ENCODE measurements around the gene GOLGA6L24.
A peak's percentile ranks its signal among the peaks of the same experiment; 100 is the strongest.
"Not testable (repeated sequence)": the region's sequence is repeated elsewhere in the genome, so short reads cannot be mapped to it uniquely, and the experiment has no call there.

The GOLGA6L24 gene

GRCh38 chr15:28357984-28358383 lies at the start of gene GOLGA6L24:
Gene GOLGA6L24, minus strand, starts transcription at chr15:28358084. Its CDS starts 61 bp downstream, at chr15:28358023.
- H3K27ac Mint-ChIP-seq; H3K9me3 Mint-ChIP-seq; intact Hi-C loops (cut with micrococcal nuclease); H3K27me3 Mint-ChIP-seq; H3K4me3 Mint-ChIP-seq; H3K4me1 Mint-ChIP-seq (ENCODE audit: low read depth); H3K36me3 Mint-ChIP-seq (ENCODE audit: low read depth): not testable (repeated sequence)

- H3K27me3 Mint-ChIP-seq; intact Hi-C loops (cut with micrococcal nuclease); H3K36me3 Mint-ChIP-seq (ENCODE audit: low read depth); H3K9me3 Mint-ChIP-seq; H3K4me3 Mint-ChIP-seq; H3K27ac Mint-ChIP-seq; H3K4me1 Mint-ChIP-seq (ENCODE audit: low read depth): not testable (repeated sequence)
Measured at GRCh38 chr15:28402774-28403435, 45.0 kb upstream of the GOLGA6L24 start.

GRCh38 chr15:28396022-28396421 lies 38.1 kb upstream of the GOLGA6L24 start:
- H3K4me3 Mint-ChIP-seq; H3K9me3 Mint-ChIP-seq; intact Hi-C loops (cut with micrococcal nuclease); H3K36me3 Mint-ChIP-seq (ENCODE audit: low read depth); H3K4me1 Mint-ChIP-seq (ENCODE audit: low read depth); H3K27ac Mint-ChIP-seq; H3K27me3 Mint-ChIP-seq: not testable (repeated sequence)

GRCh38 chr15:28380053-28380452 lies 22.2 kb upstream of the GOLGA6L24 start:
- H3K9me3 Mint-ChIP-seq; intact Hi-C loops (cut with micrococcal nuclease); H3K27ac Mint-ChIP-seq; H3K4me3 Mint-ChIP-seq; H3K36me3 Mint-ChIP-seq (ENCODE audit: low read depth); H3K4me1 Mint-ChIP-seq (ENCODE audit: low read depth); H3K27me3 Mint-ChIP-seq: not testable (repeated sequence)

- intact Hi-C loops (cut with micrococcal nuclease): not testable (repeated sequence)
Measured at GRCh38 chr15:28378364-28378763, 20.5 kb upstream of the GOLGA6L24 start, which contains the start of gene GOLGA8F. Gene GOLGA8F, plus strand, starts transcription at chr15:28378664. Its CDS starts 98 bp downstream, at chr15:28378762.

GRCh38 chr15:28365502-28365901 lies 7.6 kb upstream of the GOLGA6L24 start:
- H3K9me3 Mint-ChIP-seq; intact Hi-C loops (cut with micrococcal nuclease); H3K27ac Mint-ChIP-seq; H3K36me3 Mint-ChIP-seq (ENCODE audit: low read depth); H3K4me3 Mint-ChIP-seq; H3K4me1 Mint-ChIP-seq (ENCODE audit: low read depth); H3K27me3 Mint-ChIP-seq: not testable (repeated sequence)

More at GRCh38 chr15:28378364-28378763, 20.5 kb upstream of the GOLGA6L24 start, which contains the start of gene GOLGA8F:
- H3K36me3 Mint-ChIP-seq (ENCODE audit: low read depth); H3K27me3 Mint-ChIP-seq; H3K9me3 Mint-ChIP-seq; H3K4me3 Mint-ChIP-seq; H3K4me1 Mint-ChIP-seq (ENCODE audit: low read depth); H3K27ac Mint-ChIP-seq: not testable (repeated sequence)

- H3K9me3 Mint-ChIP-seq; intact Hi-C loops (cut with micrococcal nuclease); H3K27me3 Mint-ChIP-seq; H3K4me1 Mint-ChIP-seq (ENCODE audit: low read depth): not testable (repeated sequence)
- Mint-ChIP-seq H3K4me3 (peak within 1 kb of the TSS; percentile 90), H3K36me3 (ENCODE audit: low read depth) (peaks cover 19% of the 10 kb centered on the region), H3K27ac (peak within 1 kb of the TSS; percentile 82)
Measured at GRCh38 chr15:28322129-28322588, 35.7 kb downstream of the GOLGA6L24 start, which contains the start of gene HERC2. Gene HERC2, minus strand, starts transcription at chr15:28322179. Its CDS starts 746 bp downstream, at chr15:28321433.

- H3K27me3 Mint-ChIP-seq; intact Hi-C loops (cut with micrococcal nuclease); H3K9me3 Mint-ChIP-seq; H3K4me1 Mint-ChIP-seq (ENCODE audit: low read depth): not testable (repeated sequence)
- Mint-ChIP-seq H3K4me3 (peak overlapping the region; percentile 90), H3K27ac (peak overlapping the region; percentile 82), H3K36me3 (ENCODE audit: low read depth) (peaks cover 25% of the 10 kb centered on the region)
Measured at GRCh38 chr15:28321358-28322078, 36.4 kb downstream of the GOLGA6L24 start.

GRCh38 chr15:28319725-28320124 lies 38.2 kb downstream of the GOLGA6L24 start:
- H3K4me1 Mint-ChIP-seq (ENCODE audit: low read depth); intact Hi-C loops (cut with micrococcal nuclease); H3K27me3 Mint-ChIP-seq; H3K9me3 Mint-ChIP-seq; H3K4me3 Mint-ChIP-seq; H3K27ac Mint-ChIP-seq: not testable (repeated sequence)
- H3K36me3 Mint-ChIP-seq (ENCODE audit: low read depth): peaks cover 37% of the 10 kb centered on the region

GRCh38 chr15:28318828-28319227 lies 39.1 kb downstream of the GOLGA6L24 start:
- peaks cover 46% of the 10 kb centered on the region for H3K36me3 Mint-ChIP-seq (ENCODE audit: low read depth)
- H3K4me1 Mint-ChIP-seq (ENCODE audit: low read depth); H3K4me3 Mint-ChIP-seq; H3K9me3 Mint-ChIP-seq; intact Hi-C loops (cut with micrococcal nuclease); H3K27ac Mint-ChIP-seq; H3K27me3 Mint-ChIP-seq: not testable (repeated sequence)

GRCh38 chr15:28318122-28318521 lies 39.8 kb downstream of the GOLGA6L24 start:
- peaks cover 50% of the 10 kb centered on the region for H3K36me3 Mint-ChIP-seq (ENCODE audit: low read depth)
- H3K4me1 Mint-ChIP-seq (ENCODE audit: low read depth); H3K4me3 Mint-ChIP-seq; H3K27me3 Mint-ChIP-seq; H3K27ac Mint-ChIP-seq; H3K9me3 Mint-ChIP-seq; intact Hi-C loops (cut with micrococcal nuclease): not testable (repeated sequence)

GRCh38 chr15:28316958-28317357 lies 40.9 kb downstream of the GOLGA6L24 start:
- H3K27ac Mint-ChIP-seq; intact Hi-C loops (cut with micrococcal nuclease); H3K4me1 Mint-ChIP-seq (ENCODE audit: low read depth); H3K9me3 Mint-ChIP-seq; H3K27me3 Mint-ChIP-seq; H3K4me3 Mint-ChIP-seq: not testable (repeated sequence)
- peaks cover 50% of the 10 kb centered on the region for H3K36me3 Mint-ChIP-seq (ENCODE audit: low read depth)

GRCh38 chr15:28310454-28310853 lies 47.4 kb downstream of the GOLGA6L24 start:
- H3K4me1 Mint-ChIP-seq (ENCODE audit: low read depth); H3K27ac Mint-ChIP-seq; H3K4me3 Mint-ChIP-seq; intact Hi-C loops (cut with micrococcal nuclease); H3K27me3 Mint-ChIP-seq: not testable (repeated sequence)
- Mint-ChIP-seq H3K9me3 (peaks cover 45% of the 10 kb centered on the region), H3K36me3 (ENCODE audit: low read depth) (peaks cover 51% of the 10 kb centered on the region)

- H3K27ac Mint-ChIP-seq; H3K27me3 Mint-ChIP-seq; H3K4me3 Mint-ChIP-seq; H3K4me1 Mint-ChIP-seq (ENCODE audit: low read depth); intact Hi-C loops (cut with micrococcal nuclease): not testable (repeated sequence)
- Mint-ChIP-seq H3K36me3 (ENCODE audit: low read depth) (peaks cover 34% of the 10 kb centered on the region), H3K9me3 (peaks cover 40% of the 10 kb centered on the region)
Measured at GRCh38 chr15:28308718-28309117, 49.2 kb downstream of the GOLGA6L24 start.

Measured in dendritic cell treated with granulocyte-macrophage colony-stimulating factor and Interleukin-4, amounts not matched to agents 40 ng/mL and 50 ng/mL, for 4 days (primary cell).